ENCODE results near the gene SERPINB5. TPM values are rescaled to one million over a fixed set of nuclear protein-coding genes. Genes with fewer than 3 reads are reported as not detected.

SERPINB5 gene
- total RNA-seq, 1 donor from 2014 or later = not detected

DNA sequence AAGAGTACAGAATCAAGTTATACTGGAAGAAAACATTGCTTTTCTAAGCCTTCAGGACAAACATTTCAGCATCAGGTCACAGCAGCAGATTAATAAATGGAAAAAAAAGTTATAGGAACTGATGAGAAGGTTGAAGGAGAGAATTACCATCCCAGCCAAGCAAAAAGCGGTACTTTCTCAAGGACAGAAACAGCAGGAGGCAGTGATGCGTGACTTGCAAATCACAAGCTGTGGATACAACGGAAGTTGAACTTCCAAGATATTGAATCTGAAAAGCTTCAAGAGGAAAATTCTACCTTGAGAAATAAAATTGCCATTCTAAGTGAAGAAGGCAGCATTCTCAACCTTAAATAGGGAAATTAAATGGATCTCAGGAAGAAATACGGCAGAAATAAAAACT, 46.9 kb downstream of the SERPINB5 start:
- Mint-ChIP-seq H3K9me3 (ENCODE audit: unreplicated experiment) (no peaks in the 10 kb centered on the region), H3K27ac (ENCODE audit: unreplicated experiment) (no peak overlapping the region), H3K4me3 (ENCODE audit: unreplicated experiment) (no peak overlapping the region), H3K27me3 (ENCODE audit: unreplicated experiment) (no peaks in the 10 kb centered on the region), H3K36me3 (ENCODE audit: low read depth, unreplicated experiment) (no peaks in the 10 kb centered on the region), H3K4me1 (ENCODE audit: unreplicated experiment) (no peaks in the 10 kb centered on the region)
- TF ChIP-seq, protein P1, sequence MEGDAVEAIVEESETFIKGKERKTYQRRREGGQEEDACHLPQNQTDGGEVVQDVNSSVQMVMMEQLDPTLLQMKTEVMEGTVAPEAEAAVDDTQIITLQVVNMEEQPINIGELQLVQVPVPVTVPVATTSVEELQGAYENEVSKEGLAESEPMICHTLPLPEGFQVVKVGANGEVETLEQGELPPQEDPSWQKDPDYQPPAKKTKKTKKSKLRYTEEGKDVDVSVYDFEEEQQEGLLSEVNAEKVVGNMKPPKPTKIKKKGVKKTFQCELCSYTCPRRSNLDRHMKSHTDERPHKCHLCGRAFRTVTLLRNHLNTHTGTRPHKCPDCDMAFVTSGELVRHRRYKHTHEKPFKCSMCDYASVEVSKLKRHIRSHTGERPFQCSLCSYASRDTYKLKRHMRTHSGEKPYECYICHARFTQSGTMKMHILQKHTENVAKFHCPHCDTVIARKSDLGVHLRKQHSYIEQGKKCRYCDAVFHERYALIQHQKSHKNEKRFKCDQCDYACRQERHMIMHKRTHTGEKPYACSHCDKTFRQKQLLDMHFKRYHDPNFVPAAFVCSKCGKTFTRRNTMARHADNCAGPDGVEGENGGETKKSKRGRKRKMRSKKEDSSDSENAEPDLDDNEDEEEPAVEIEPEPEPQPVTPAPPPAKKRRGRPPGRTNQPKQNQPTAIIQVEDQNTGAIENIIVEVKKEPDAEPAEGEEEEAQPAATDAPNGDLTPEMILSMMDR (IDR thresholded peaks at IDR 0.05; ENCODE audit: unreplicated experiment) = no peak
- DNase-seq (ENCODE audit: low spot score) = no peak

DNA sequence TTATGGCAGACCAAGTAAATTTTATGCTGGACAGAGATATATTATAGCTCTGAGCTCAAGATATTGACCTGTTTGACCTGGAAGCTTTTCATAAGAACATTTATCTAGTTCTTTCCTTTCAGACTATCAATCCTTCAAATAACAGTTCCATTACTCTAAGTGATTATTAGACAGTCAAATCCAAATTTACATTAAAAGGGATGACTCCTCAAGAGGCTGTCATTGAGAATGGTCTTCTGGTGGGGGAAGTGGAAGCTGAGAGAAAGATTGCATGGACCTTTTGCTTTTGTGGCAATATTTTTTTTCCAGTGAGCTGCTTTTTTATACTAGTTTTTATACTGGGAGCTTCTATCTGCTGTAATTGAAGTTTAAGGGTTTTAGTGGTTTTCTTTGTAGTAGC, 50.5 kb downstream of the SERPINB5 start:
- Mint-ChIP-seq H3K4me3 (ENCODE audit: unreplicated experiment) (no peak overlapping the region), H3K27ac (ENCODE audit: unreplicated experiment) (no peak overlapping the region), H3K4me1 (ENCODE audit: unreplicated experiment) (no peaks in the 10 kb centered on the region), H3K36me3 (ENCODE audit: low read depth, unreplicated experiment) (no peaks in the 10 kb centered on the region), H3K9me3 (ENCODE audit: unreplicated experiment) (no peaks in the 10 kb centered on the region), H3K27me3 (ENCODE audit: unreplicated experiment) (no peaks in the 10 kb centered on the region)
- no peak for DNase-seq (ENCODE audit: low spot score)
- TF ChIP-seq, protein P1 (IDR thresholded peaks at IDR 0.05; ENCODE audit: unreplicated experiment) = no peak

DNA sequence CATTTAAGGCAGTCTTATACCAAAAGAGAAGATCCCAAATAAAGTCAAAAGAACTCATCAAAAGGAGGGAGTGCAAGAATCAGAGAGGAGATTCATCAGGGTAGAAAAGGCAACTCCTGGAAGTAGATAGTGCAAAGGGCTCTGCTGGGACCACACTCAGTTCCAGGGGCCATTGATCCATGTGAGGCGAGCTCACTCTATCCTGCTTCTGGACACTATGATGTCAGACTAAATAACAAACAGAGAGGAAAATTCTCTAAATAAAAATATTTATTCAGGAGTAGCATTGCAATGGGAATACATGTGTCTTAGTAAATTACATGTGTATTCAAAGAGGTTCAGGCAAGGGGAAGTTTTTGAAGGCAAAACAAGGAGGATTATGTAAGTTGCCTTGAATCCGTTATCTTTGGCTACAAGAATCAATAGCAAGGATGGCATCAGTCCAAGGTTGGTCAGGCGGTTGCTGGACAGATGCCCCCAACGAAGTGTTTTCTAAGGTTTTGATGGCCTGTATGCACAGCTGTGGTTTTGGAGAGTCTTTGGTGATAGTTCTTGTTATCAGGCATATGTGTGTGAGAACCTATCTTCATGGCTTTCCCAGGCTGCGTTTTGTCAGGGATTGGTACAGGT, 52.2 kb downstream of the SERPINB5 start:
- Mint-ChIP-seq H3K27me3 (ENCODE audit: unreplicated experiment) (peaks cover 2% of the 10 kb centered on the region), H3K4me3 (ENCODE audit: unreplicated experiment) (no peak overlapping the region), H3K4me1 (ENCODE audit: unreplicated experiment) (no peaks in the 10 kb centered on the region), H3K27ac (ENCODE audit: unreplicated experiment) (no peak overlapping the region), H3K9me3 (ENCODE audit: unreplicated experiment) (no peaks in the 10 kb centered on the region), H3K36me3 (ENCODE audit: low read depth, unreplicated experiment) (no peaks in the 10 kb centered on the region)
- TF ChIP-seq, protein P1 (IDR thresholded peaks at IDR 0.05; ENCODE audit: unreplicated experiment) = no peak
- DNase-seq (ENCODE audit: low spot score) = no peak

DNA sequence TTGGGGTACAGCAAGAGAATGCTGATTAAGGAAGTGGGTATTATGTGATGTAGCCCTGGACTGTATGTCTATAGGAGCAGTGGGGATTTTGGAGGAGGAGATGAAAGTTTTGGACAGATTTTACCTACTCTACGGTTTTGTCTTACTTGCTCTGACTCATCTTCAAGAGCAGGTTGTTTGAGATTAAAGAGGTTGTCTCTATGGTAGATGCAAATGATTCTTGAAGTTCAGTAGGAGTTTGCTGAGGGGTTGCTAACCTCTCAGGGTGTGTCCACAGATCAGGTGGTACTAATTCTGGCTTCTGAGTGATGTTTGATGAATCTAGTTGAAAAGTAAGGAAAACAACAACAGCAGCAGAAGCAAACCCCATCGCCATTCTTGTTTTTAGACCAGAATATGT, 55.7 kb downstream of the SERPINB5 start:
- no peak overlapping the region for H3K4me3 Mint-ChIP-seq (ENCODE audit: unreplicated experiment)
- TF ChIP-seq, protein P1 (IDR thresholded peaks at IDR 0.05; ENCODE audit: unreplicated experiment) = no peak
- no peak overlapping the region for H3K27ac Mint-ChIP-seq (ENCODE audit: unreplicated experiment)
- peaks cover 2% of the 10 kb centered on the region for H3K27me3 Mint-ChIP-seq (ENCODE audit: unreplicated experiment)
- no peak for DNase-seq (ENCODE audit: low spot score)
- no peaks in the 10 kb centered on the region for H3K36me3 Mint-ChIP-seq (ENCODE audit: low read depth, unreplicated experiment)
- no peaks in the 10 kb centered on the region for H3K9me3 Mint-ChIP-seq (ENCODE audit: unreplicated experiment)
- H3K4me1 Mint-ChIP-seq (ENCODE audit: unreplicated experiment) = no peaks in the 10 kb centered on the region

DNA sequence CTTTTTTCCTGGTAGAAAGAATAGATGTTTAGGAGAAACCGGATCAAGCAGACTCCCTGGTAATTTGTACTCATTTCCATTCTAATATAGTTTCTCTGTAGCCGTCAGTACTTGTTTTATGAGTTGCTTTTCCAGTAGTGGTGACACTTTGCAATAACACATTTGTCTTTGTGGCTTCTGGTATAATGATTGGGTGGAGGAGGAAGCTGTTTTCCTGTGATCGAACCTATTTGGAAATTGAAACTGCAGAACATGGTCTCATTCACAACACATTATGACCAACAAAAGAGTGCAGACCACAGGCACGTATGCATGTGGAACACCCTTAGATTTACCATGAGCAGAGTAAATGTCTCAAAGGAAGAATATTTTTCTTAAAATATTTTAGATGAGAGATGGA, 57.9 kb downstream of the SERPINB5 start:
- no peaks in the 10 kb centered on the region for H3K36me3 Mint-ChIP-seq (ENCODE audit: low read depth, unreplicated experiment)
- TF ChIP-seq, protein P1 (IDR thresholded peaks at IDR 0.05; ENCODE audit: unreplicated experiment) = no peak
- DNase-seq (ENCODE audit: low spot score) = no peak
- H3K27ac Mint-ChIP-seq (ENCODE audit: unreplicated experiment) = no peak overlapping the region
- H3K9me3 Mint-ChIP-seq (ENCODE audit: unreplicated experiment) = no peaks in the 10 kb centered on the region
- H3K4me1 Mint-ChIP-seq (ENCODE audit: unreplicated experiment) = no peaks in the 10 kb centered on the region
- peaks cover 2% of the 10 kb centered on the region for H3K27me3 Mint-ChIP-seq (ENCODE audit: unreplicated experiment)
- H3K4me3 Mint-ChIP-seq (ENCODE audit: unreplicated experiment) = no peak overlapping the region
